GM12873 (cell line): ENCODE measurements around the gene SLC39A10.
A peak's percentile ranks its signal among the peaks of the same experiment; 100 is the strongest.

ENCODE experiments used
- CTCF ChIP-seq: IDR thresholded peaks from 2 replicates; pipeline ENCODE4 v1.5.1; 2012; ENCODE audit warnings: low read depth, mild to moderate bottlenecking, moderate library complexity, low read length, control low read depth; ENCODE audit not compliant: insufficient read depth; ENCODE audit errors: missing control alignments

SLC39A10 gene

GRCh38 chr2:195658541-195658890, 1.5 kb downstream of the SLC39A10 start:
- no peak for TF ChIP-seq CTCF

- TF ChIP-seq CTCF = no peak
These were observed 2.1 kb downstream of the SLC39A10 start for GRCh38 chr2:195659114-195659513.

GRCh38 chr2:195659982-195660890, 3.2 kb downstream of the SLC39A10 start:
- peak; percentile 72 for TF ChIP-seq CTCF

- no peak for TF ChIP-seq CTCF
These were observed 5.1 kb downstream of the SLC39A10 start for GRCh38 chr2:195662138-195662537.

- no peak for TF ChIP-seq CTCF
These were observed 6.0 kb downstream of the SLC39A10 start for GRCh38 chr2:195663007-195663406.

GRCh38 chr2:195664528-195664927, 7.5 kb downstream of the SLC39A10 start:
- no peak for TF ChIP-seq CTCF

GRCh38 chr2:195666113-195666712, 9.2 kb downstream of the SLC39A10 start:
- TF ChIP-seq CTCF = no peak
